K562 (cell line): Measurements from ENCODE around the gene G6PC3. TPM values are rescaled to one million over a fixed set of nuclear protein-coding genes. Genes with fewer than 3 reads are reported as not detected.

ENCODE experiments used
- ATAC-seq: fragments of 200-7000 bp; cut with Tn5 transposase; 3 replicates; pipeline ENCODE4 v1.9.1; 2020; ENCODE audit warnings: moderate library complexity
- BruUV-seq: library from RNA; stranded (reverse); fragments of 400-500 nt; replicated peaks from 2 replicates; lab custom pipeline; 2021; lab: Mats Ljungman, UMichigan
- CTCF ChIA-PET: fragments of 300-600 bp; formaldehyde crosslinking; extraction: SDS; loops from one replicate; lab custom pipeline; 2021; ENCODE audit warnings: low intra/inter-chr PET ratio; lab: Yijun Ruan, JAX
- POLR2A ChIA-PET: fragments of 300-600, 350-650 bp; sonication (Branson Sonifier 250); formaldehyde crosslinking; extraction: SDS; loops from one replicate; lab custom pipeline; 2021; ENCODE audit warnings: antibody characterized with exemption, inconsistent platforms; lab: Yijun Ruan, JAX
- DNase-seq, 4 experiments: peaks; one replicate each; pipeline versions ENCODE4 v3.0.0 to v3.0.0-alpha.2; 2011 to 2018; ENCODE audit warnings: low spot score in 3 of 4, mixed read lengths in 3 of 4; ENCODE audit errors: extremely low read depth in 1 of 4
- FAIRE-seq: peaks from 2 replicates; lab custom pipeline; 2011; peaks lifted over from hg19 to GRCh38; lab: Jason Lieb, UNC
- H2AFZ ChIP-seq: 2 replicates; pipeline ENCODE4 v1.6.0; 2011; ENCODE audit warnings: low read depth, low read length, control low read depth, inconsistent platforms
- H3K27ac ChIP-seq: fragments of 200-600 bp; 3 replicates; pipeline ENCODE4 v1.8.0; 2011; ENCODE audit warnings: low read depth, mild to moderate bottlenecking, control low read depth, inconsistent platforms, low read length, moderate library complexity, mixed read lengths; ENCODE audit errors: extremely low read depth
- H3K27me3 ChIP-seq, 2 experiments: fragments of 300-600 bp in 1 of 2; 2 replicates in 1 of 2; 3 replicates in 1 of 2; pipeline versions ENCODE4 v1.6.0 to v1.8.0; 2011; ENCODE audit warnings: inconsistent platforms in 2 of 2, low read length in 2 of 2, mild to moderate bottlenecking in 1 of 2, mixed read lengths in 1 of 2, moderate library complexity in 1 of 2; ENCODE audit not compliant: control insufficient read depth in 2 of 2, insufficient read depth in 2 of 2
- H3K36me3 ChIP-seq: fragments of 300-600 bp; 3 replicates; pipeline ENCODE4 v1.8.0; 2011; ENCODE audit warnings: mild to moderate bottlenecking, low read length, inconsistent platforms; ENCODE audit not compliant: control insufficient read depth, insufficient read depth
- H3K4me1 ChIP-seq, 2 experiments: fragments of 200-600 bp in 1 of 2; replicated peaks in 1 of 2; 2 replicates in 1 of 2; 3 replicates in 1 of 2; pipeline versions ENCODE4 v1.5.1 to v1.8.0; 2011; ENCODE audit warnings: inconsistent platforms in 2 of 2, low read length in 2 of 2, mild to moderate bottlenecking in 1 of 2, mixed read lengths in 1 of 2, moderate library complexity in 1 of 2; ENCODE audit not compliant: control insufficient read depth in 2 of 2, insufficient read depth in 2 of 2
- H3K4me2 ChIP-seq: 2 replicates; pipeline ENCODE4 v1.6.1; 2011; ENCODE audit warnings: low read length, control low read depth, inconsistent platforms, mixed read lengths; ENCODE audit not compliant: insufficient read depth
- H3K4me3 ChIP-seq: fragments of 200-600 bp; sonication (generic), shearing (Covaris generic); 2 replicates; pipeline ENCODE4 v1.5.1; 2016; ENCODE audit warnings: control low read depth, inconsistent platforms
- H3K79me2 ChIP-seq: fragments of 200-600 bp; 3 replicates; pipeline ENCODE4 v1.8.0; 2011; ENCODE audit warnings: low read length, inconsistent platforms; ENCODE audit not compliant: control insufficient read depth, insufficient read depth
- H3K9ac ChIP-seq, 2 experiments: 2 replicates each; pipeline versions ENCODE4 v1.6.0 to v1.6.1; 2011; ENCODE audit warnings: low read depth in 2 of 2, low read length in 2 of 2, control low read depth in 1 of 2, inconsistent platforms in 1 of 2, mild to moderate bottlenecking in 1 of 2, mixed read lengths in 1 of 2; ENCODE audit not compliant: insufficient read depth in 1 of 2
- H3K9me1 ChIP-seq: one replicate; pipeline ENCODE4 v1.6.0; 2011; ENCODE audit warnings: inconsistent platforms, mild to moderate bottlenecking, low read length, moderate library complexity; ENCODE audit not compliant: control insufficient read depth, insufficient read depth
- H3K9me3 ChIP-seq: replicated peaks from 2 replicates; pipeline ENCODE4 v1.5.1; 2011; ENCODE audit warnings: low read depth, low read length, inconsistent platforms; ENCODE audit not compliant: control insufficient read depth, insufficient read depth
- H4K20me1 ChIP-seq: replicated peaks from 2 replicates; pipeline ENCODE4 v1.6.1; 2011; ENCODE audit warnings: low read length, inconsistent platforms, mixed read lengths; ENCODE audit not compliant: control insufficient read depth, insufficient read depth
- PHB ChIP-seq: fragments of 250-450 bp; sonication (Bioruptor Pico); IDR thresholded peaks from 2 replicates; pipeline ENCODE4 v1.5.0; 2021
- POLR2G ChIP-seq: fragments of 200-400 bp; formaldehyde crosslinking; IDR thresholded peaks from 2 replicates; pipeline ENCODE4 v1.6.1; 2017; ENCODE audit warnings: low read depth, mild to moderate bottlenecking, antibody characterized with exemption, low read length, moderate library complexity
- RBFOX2 ChIP-seq: fragments of 200-400 bp; formaldehyde crosslinking; IDR thresholded peaks from 2 replicates; pipeline ENCODE4 v1.6.1; 2017; ENCODE audit warnings: low read depth, mild to moderate bottlenecking, low read length, moderate library complexity
- WGBS: fragments of 100-300 bp; shearing (Covaris generic); methylation state at CpG from one replicate; pipeline ENCODE4 v1.1.6; 2016; ENCODE audit warnings: low coverage, mixed read lengths; ENCODE audit not compliant: insufficient coverage; ENCODE audit errors: missing lambda C conversion rate; 5-methylcytosine and 5-hydroxymethylcytosine counted together
- in situ Hi-C: fragments of 300-500 bp; cut with MboI; formaldehyde crosslinking; loops from 4 replicates; pipeline ENCODE4 v1.15.0; 2018; ENCODE audit warnings: inconsistent platforms, mixed read lengths
- intact Hi-C: fragments of 100-400 bp; cut with micrococcal nuclease; formaldehyde crosslinking; loops from 2 replicates; pipeline ENCODE4 v1.14.2; 2022
- polyA plus RNA-seq, 8 experiments: library from polyadenylated mRNA; depleted of rRNA in 4 of 8; stranded (reverse) in 5 of 8; unstranded in 3 of 8; fragments of >200 nt; fragmentation: Nextera tagmentation in 2 of 8; fragmentation: Illumina TruSeq in 1 of 8; extraction: Ambion mirVana in 2 of 8; extraction: Trizol in 1 of 8; gene quantifications; 2 replicates each; pipeline versions ENCODE4 v1.2.1 to v1.2.3, GENCODE V29; 2011 to 2014; ENCODE audit warnings: inconsistent platforms in 1 of 8, missing spikeins in 1 of 8
- total RNA-seq, 7 experiments: library from RNA; depleted of rRNA in 6 of 7; stranded (reverse); fragments of >200 nt in 6 of 7; fragmentation: Illumina TruSeq in 2 of 7; extraction: Trizol in 2 of 7; gene quantifications; 2 replicates each; pipeline versions ENCODE4 v1.2.1 to v1.2.3, GENCODE V29; 2011 to 2021; ENCODE audit warnings: low replicate concordance in 1 of 7

G6PC3 gene
- total and polyA plus RNA-seq, 9 of the 15 experiments (the other 6 are each of a cell fraction or from before 2014, with no cell fraction given), result 10.4 to 57.8 (median 31.1) TPM

- peak overlapping the region in 1 of 2 experiments; percentile 59; a peak in 2 of 4 replicates for H3K9ac ChIP-seq
- H3K79me2 ChIP-seq, result no peaks in the 10 kb centered on the region
- POLR2A ChIA-PET, result interaction anchor here (1.1 kb wide), 1 partner anchor 11 kb away, joined by 3 read pairs; the partner anchor contains the start of gene LSM12
- no peaks in the 10 kb centered on the region for H3K9me1 ChIP-seq
- H3K4me2 ChIP-seq, result no peak overlapping the region
- H3K27ac ChIP-seq, result no peak overlapping the region
- FAIRE-seq (no peak), ATAC-seq (no peak), DNase-seq (no peak)
- H2AFZ ChIP-seq, result no peak overlapping the region
- intact Hi-C loops, result no loop called here
- H4K20me1 ChIP-seq, result no peaks in the 10 kb centered on the region
- 86% methylated on average over 11 of the region's 19 CpGs for WGBS
- H3K36me3 ChIP-seq, result peaks cover 51% of the 10 kb centered on the region; the same call in 2 of the 3 replicates
- peaks cover 0 to 11% of the 10 kb centered on the region in 2 experiments; a peak in 1 of 5 replicates for H3K4me1 ChIP-seq
- in situ Hi-C loops, result no loop called here
- H3K27me3 ChIP-seq, result no peaks in the 10 kb centered on the region
- H3K9me3 ChIP-seq, result no peaks in the 10 kb centered on the region
- CTCF ChIA-PET, result no interaction called here
- peak; percentile 54 for TF ChIP-seq RBFOX2
- TF ChIP-seq POLR2G, result peak; percentile 56; the same call in 1 of the 2 replicates
- no peak for TF ChIP-seq PHB (CRISPR knock-in tag)
- TF ChIP-seq, all 486 proteins: peak for 2
- no peak overlapping the region for H3K4me3 ChIP-seq
- BruUV-seq, result no TSS peak
Measured at GRCh38 chr17:44078412-44078811, 7.9 kb downstream of the G6PC3 start.
